Skeletal muscle tissue (tissue), 4 donors: ENCODE results near the gene SCGB1C2. TPM values are rescaled to one million over a fixed set of nuclear protein-coding genes. Genes with fewer than 3 reads are reported as not detected.
"Not testable (repeated sequence)": the region's sequence is repeated elsewhere in the genome, so short reads cannot be mapped to it uniquely, and the experiment has no call there.

Source experiments
- H3K27ac ChIP-seq: one replicate; pipeline ENCODE4 v1.7.0; 2013; ENCODE audit warnings: mild to moderate bottlenecking, low read depth, low read length, inconsistent platforms
- H3K27me3 ChIP-seq, 3 donors: one replicate each; pipeline ENCODE4 v1.7.0; 2013; ENCODE audit warnings: low read length in 3 of 3; ENCODE audit not compliant: control insufficient read depth in 3 of 3, insufficient read depth in 3 of 3
- H3K36me3 ChIP-seq, 3 donors: one replicate each; pipeline ENCODE4 v1.7.0; 2013; ENCODE audit warnings: low read length in 3 of 3; ENCODE audit not compliant: control insufficient read depth in 3 of 3, insufficient read depth in 3 of 3
- H3K4me1 ChIP-seq, 3 donors: one replicate each; pipeline ENCODE4 v1.7.0; 2013; ENCODE audit warnings: low read length in 3 of 3, mild to moderate bottlenecking in 3 of 3; ENCODE audit not compliant: control insufficient read depth in 3 of 3, insufficient read depth in 3 of 3
- H3K4me3 ChIP-seq, 3 donors: one replicate each; pipeline ENCODE4 v1.7.0; 2013; ENCODE audit warnings: low read length in 3 of 3
- H3K9ac ChIP-seq, 3 donors: one replicate each; pipeline ENCODE4 v1.7.0; 2013; ENCODE audit warnings: low read length in 3 of 3, mild to moderate bottlenecking in 3 of 3, moderate library complexity in 2 of 3, low read depth in 1 of 3
- H3K9me3 ChIP-seq, 3 donors: one replicate each; pipeline ENCODE4 v1.7.0; 2013; ENCODE audit warnings: low read length in 3 of 3; ENCODE audit not compliant: control insufficient read depth in 3 of 3
- total RNA-seq: library from RNA; depleted of rRNA; stranded (reverse); fragments of >200 nt; gene quantifications from one replicate; pipeline ENCODE4 v1.2.3, GENCODE V29; 2014
- donor health status: Osteomylitis.

SCGB1C2 gene
- total RNA-seq: not detected

GRCh38 chr17:137166-137807, at the start of gene SCGB1C2:
Gene SCGB1C2, plus strand, starts transcription at chr17:137569. Its CDS starts 22 bp downstream, at chr17:137591.
- H3K27ac ChIP-seq, H3K9me3 ChIP-seq, H3K4me3 ChIP-seq, H3K36me3 ChIP-seq, H3K27me3 ChIP-seq, H3K9ac ChIP-seq, H3K4me1 ChIP-seq: not testable (repeated sequence)

GRCh38 chr17:113111-113510, 24.3 kb upstream of the SCGB1C2 start:
- H3K9me3 ChIP-seq, H3K27me3 ChIP-seq, H3K9ac ChIP-seq, H3K36me3 ChIP-seq, H3K4me3 ChIP-seq, H3K4me1 ChIP-seq, H3K27ac ChIP-seq: not testable (repeated sequence)

GRCh38 chr17:118339-118917, 18.9 kb upstream of the SCGB1C2 start:
- H3K27ac ChIP-seq, H3K4me1 ChIP-seq, H3K27me3 ChIP-seq, H3K4me3 ChIP-seq, H3K9me3 ChIP-seq, H3K36me3 ChIP-seq, H3K9ac ChIP-seq: not testable (repeated sequence)

- not testable (repeated sequence) for H3K4me1 ChIP-seq, H3K36me3 ChIP-seq, H3K9me3 ChIP-seq, H3K27ac ChIP-seq, H3K4me3 ChIP-seq, H3K27me3 ChIP-seq, H3K9ac ChIP-seq
Measured at GRCh38 chr17:133932-134331, 3.4 kb upstream of the SCGB1C2 start.

- not testable (repeated sequence) for H3K4me3 ChIP-seq, H3K27ac ChIP-seq, H3K9ac ChIP-seq, H3K27me3 ChIP-seq, H3K36me3 ChIP-seq, H3K9me3 ChIP-seq, H3K4me1 ChIP-seq
Measured at GRCh38 chr17:134332-134785, 3.0 kb upstream of the SCGB1C2 start.

- not testable (repeated sequence) for H3K36me3 ChIP-seq, H3K4me3 ChIP-seq, H3K9ac ChIP-seq, H3K4me1 ChIP-seq, H3K9me3 ChIP-seq, H3K27ac ChIP-seq, H3K27me3 ChIP-seq
Measured at GRCh38 chr17:135022-135421, 2.3 kb upstream of the SCGB1C2 start.

- H3K4me3 ChIP-seq, H3K4me1 ChIP-seq, H3K9me3 ChIP-seq, H3K36me3 ChIP-seq, H3K9ac ChIP-seq, H3K27me3 ChIP-seq, H3K27ac ChIP-seq: not testable (repeated sequence)
Measured at GRCh38 chr17:135895-136294, 1.5 kb upstream of the SCGB1C2 start.

GRCh38 chr17:136531-136930, 838 bp upstream of the SCGB1C2 start:
- H3K9me3 ChIP-seq, H3K4me1 ChIP-seq, H3K27ac ChIP-seq, H3K36me3 ChIP-seq, H3K4me3 ChIP-seq, H3K27me3 ChIP-seq, H3K9ac ChIP-seq: not testable (repeated sequence)

- H3K9me3 ChIP-seq, H3K36me3 ChIP-seq, H3K27me3 ChIP-seq, H3K4me3 ChIP-seq, H3K4me1 ChIP-seq, H3K9ac ChIP-seq, H3K27ac ChIP-seq: not testable (repeated sequence)
Measured at GRCh38 chr17:139401-140205, 2.2 kb downstream of the SCGB1C2 start.

- peaks cover 0 to 2% (median 2%) of the 10 kb centered on the region in 3 donors for H3K4me1 ChIP-seq
- no peak overlapping the region for H3K27ac ChIP-seq
- no peaks in the 10 kb centered on the region for H3K9me3 ChIP-seq
- H3K36me3 ChIP-seq: no peaks in the 10 kb centered on the region
- no peak overlapping the region for H3K4me3 ChIP-seq
- H3K9ac ChIP-seq: no peak overlapping the region
- no peaks in the 10 kb centered on the region for H3K27me3 ChIP-seq
Measured at GRCh38 chr17:142102-142661, 4.8 kb downstream of the SCGB1C2 start.
